ENCODE measurements around the gene SNAI3.

GRCh38 chr16:88726408-88726749 lies 40.1 kb upstream of the SNAI3 start:
- no peak for TF ChIP-seq CTCF (conservative IDR thresholded peaks at IDR 0.05; ENCODE audit: low read depth, low read length)
- TF ChIP-seq BHLHE40 (IDR thresholded peaks at IDR 0.05; ENCODE audit: low read depth, low read length), result no peak

Data from IMR-90 (cell line).